Large intestine (tissue), 3 donors: Measurements from ENCODE around the gene AP3B1. TPM values are rescaled to one million over a fixed set of nuclear protein-coding genes. Genes with fewer than 3 reads are reported as not detected.
"Not testable (repeated sequence)": the region's sequence is repeated elsewhere in the genome, so short reads cannot be mapped to it uniquely, and the experiment has no call there.

Experiments used
- DNase-seq, 2 donors: peaks; one replicate each; pipeline versions ENCODE4 v3.0.0 to v3.0.0-alpha.2; 2013
- H3K27ac ChIP-seq: one replicate; pipeline ENCODE4 v1.5.1; 2013; ENCODE audit warnings: low read length
- H3K27me3 ChIP-seq: 2 replicates; pipeline ENCODE4 v1.6.1; 2013; ENCODE audit warnings: low read length; ENCODE audit not compliant: control insufficient read depth, insufficient read depth
- H3K36me3 ChIP-seq: 2 replicates; pipeline ENCODE4 v1.6.1; 2013; ENCODE audit warnings: low read length; ENCODE audit not compliant: control insufficient read depth, insufficient read depth
- H3K4me1 ChIP-seq: one replicate; pipeline ENCODE4 v1.6.1; 2013; ENCODE audit warnings: low read length; ENCODE audit not compliant: control insufficient read depth, insufficient read depth
- H3K4me3 ChIP-seq: one replicate; pipeline ENCODE4 v1.5.1; 2013; ENCODE audit warnings: low read length
- H3K9me3 ChIP-seq: one replicate; pipeline ENCODE4 v1.6.1; 2013; ENCODE audit warnings: mild to moderate bottlenecking, low read depth, low read length, moderate library complexity; ENCODE audit not compliant: control insufficient read depth
- WGBS: methylation state at CpG from one replicate; pipeline ENCODE4 v1.1.5; 2013; ENCODE audit warnings: low lambda C conversion rate; ENCODE audit not compliant: insufficient coverage; 5-methylcytosine and 5-hydroxymethylcytosine counted together
- polyA plus RNA-seq: library from polyadenylated mRNA; unstranded; fragments of 120-200 nt; gene quantifications from one replicate; pipeline ENCODE4 v1.2.1, GENCODE V29; 2013

The AP3B1 gene
- polyA plus RNA-seq, 1 donor: 33.9 TPM

- no peak for DNase-seq
- Histone ChIP-seq H3K4me3 (no peak overlapping the region), H3K27me3 (no peaks in the 10 kb centered on the region), H3K27ac (no peak overlapping the region), H3K9me3 (no peaks in the 10 kb centered on the region), H3K36me3 (no peaks in the 10 kb centered on the region), H3K4me1 (no peaks in the 10 kb centered on the region)
- WGBS: no CpG with 5 or more reads among the region's 2 CpGs
These were observed 235.9 kb downstream of the AP3B1 start for GRCh38 chr5:78058625-78059024.

- 90% methylated on average over 3 of the region's 9 CpGs for WGBS
- H3K4me3 ChIP-seq: no peak overlapping the region
- DNase-seq: no peak
- no peaks in the 10 kb centered on the region for H3K36me3 ChIP-seq
- no peaks in the 10 kb centered on the region for H3K4me1 ChIP-seq
- H3K27ac ChIP-seq: no peak overlapping the region
- no peaks in the 10 kb centered on the region for H3K27me3 ChIP-seq
- no peaks in the 10 kb centered on the region for H3K9me3 ChIP-seq
These were observed 237.5 kb downstream of the AP3B1 start for GRCh38 chr5:78056901-78057514.

GRCh38 chr5:78056053-78056452, 238.4 kb downstream of the AP3B1 start:
- no peak overlapping the region for H3K4me3 ChIP-seq
- H3K27me3 ChIP-seq: no peaks in the 10 kb centered on the region
- no peaks in the 10 kb centered on the region for H3K9me3 ChIP-seq
- 100% methylated on average over 1 of the region's 1 CpG for WGBS
- H3K4me1 ChIP-seq: no peaks in the 10 kb centered on the region
- DNase-seq: no peak
- H3K27ac ChIP-seq: no peak overlapping the region
- H3K36me3 ChIP-seq: no peaks in the 10 kb centered on the region

DNA sequence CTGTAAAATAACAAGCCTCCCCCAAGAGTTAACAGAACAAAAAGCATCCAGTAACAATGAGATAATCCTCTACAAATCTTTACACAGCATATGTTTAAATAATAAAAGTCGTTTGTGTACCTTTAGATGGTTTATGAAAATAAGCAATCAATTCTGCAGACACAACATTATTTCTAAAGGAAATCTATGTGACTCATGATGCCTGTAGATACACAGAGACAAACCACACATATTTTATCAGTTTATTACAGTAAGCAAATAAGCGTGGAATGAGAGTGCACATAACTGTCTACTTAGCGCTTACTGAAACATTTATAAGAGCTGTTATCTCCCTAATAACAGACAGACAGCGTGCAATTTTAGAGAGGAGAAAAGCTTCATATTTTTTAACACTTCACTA, 243.6 kb downstream of the AP3B1 start:
- no peak for DNase-seq
- no peaks in the 10 kb centered on the region for H3K36me3 ChIP-seq
- 77% methylated on average over 2 of the region's 4 CpGs for WGBS
- no peaks in the 10 kb centered on the region for H3K27me3 ChIP-seq
- H3K4me1 ChIP-seq: no peaks in the 10 kb centered on the region
- H3K27ac ChIP-seq: no peak overlapping the region
- no peak overlapping the region for H3K4me3 ChIP-seq
- no peaks in the 10 kb centered on the region for H3K9me3 ChIP-seq

DNA sequence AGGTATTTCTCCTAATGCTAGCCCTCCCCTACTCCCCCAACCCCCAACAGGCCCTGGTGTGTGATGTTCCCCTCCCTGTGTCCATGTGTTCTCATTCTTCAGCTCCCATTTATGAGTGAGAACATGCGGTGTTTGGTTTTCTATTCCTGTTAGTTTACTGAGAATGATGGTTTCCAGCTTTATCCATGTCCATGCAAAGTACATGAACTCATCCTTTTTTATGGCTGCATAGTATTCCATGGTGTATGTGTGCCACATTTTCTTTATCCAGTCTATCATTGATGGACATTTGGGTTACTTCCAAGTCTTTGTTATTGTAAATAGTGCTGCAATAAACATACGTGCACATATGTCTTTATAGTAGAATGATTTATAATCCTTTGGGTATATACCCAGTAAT, 247.7 kb downstream of the AP3B1 start:
- not testable (repeated sequence) for H3K9me3 ChIP-seq, H3K27me3 ChIP-seq, H3K4me3 ChIP-seq, H3K4me1 ChIP-seq, DNase-seq, H3K36me3 ChIP-seq, H3K27ac ChIP-seq
- WGBS: no CpG with 5 or more reads among the region's 2 CpGs

GRCh38 chr5:78046006-78046405, 248.5 kb downstream of the AP3B1 start:
- Histone ChIP-seq H3K36me3 (no peaks in the 10 kb centered on the region), H3K27me3 (no peaks in the 10 kb centered on the region), H3K9me3 (no peaks in the 10 kb centered on the region), H3K4me3 (no peak overlapping the region), H3K27ac (no peak overlapping the region), H3K4me1 (no peaks in the 10 kb centered on the region)
- DNase-seq: no peak
- 80% methylated on average over 1 of the region's 9 CpGs for WGBS

DNA sequence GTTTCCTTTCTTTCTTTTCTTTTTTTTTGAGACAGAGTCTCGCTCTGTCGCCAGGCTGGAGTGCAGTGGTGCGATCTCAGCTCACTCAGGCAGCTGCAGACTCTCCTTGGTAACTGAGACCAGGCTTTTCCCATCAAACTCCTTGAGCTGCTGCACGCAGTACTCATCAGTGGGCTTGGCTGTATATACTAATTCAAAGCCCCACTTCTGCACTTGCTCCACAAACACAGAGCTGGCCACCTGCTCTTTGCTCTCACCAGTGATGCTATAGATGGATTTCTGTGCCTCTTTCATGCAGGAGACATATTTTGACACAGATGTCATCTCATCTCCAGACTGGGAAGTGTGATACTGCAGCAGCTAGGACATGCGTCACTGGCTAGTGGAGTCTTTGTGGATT, 252.7 kb downstream of the AP3B1 start:
- 92% methylated on average over 3 of the region's 5 CpGs for WGBS
- H3K27me3 ChIP-seq: no peaks in the 10 kb centered on the region
- peaks cover 5% of the 10 kb centered on the region for H3K36me3 ChIP-seq
- DNase-seq: no peak
- H3K9me3 ChIP-seq: no peaks in the 10 kb centered on the region
- H3K27ac ChIP-seq: no peak overlapping the region
- H3K4me1 ChIP-seq: no peaks in the 10 kb centered on the region
- no peak overlapping the region for H3K4me3 ChIP-seq

- H3K27me3 ChIP-seq: no peaks in the 10 kb centered on the region
- H3K27ac ChIP-seq: no peak overlapping the region
- H3K36me3 ChIP-seq: peaks cover under 1% of the 10 kb centered on the region
- DNase-seq: no peak
- H3K4me3 ChIP-seq: no peak overlapping the region
- no peaks in the 10 kb centered on the region for H3K4me1 ChIP-seq
- H3K9me3 ChIP-seq: no peaks in the 10 kb centered on the region
- WGBS: 83% methylated on average over 1 of the region's 2 CpGs
These were observed 269.0 kb downstream of the AP3B1 start for GRCh38 chr5:78025540-78025939.

DNA sequence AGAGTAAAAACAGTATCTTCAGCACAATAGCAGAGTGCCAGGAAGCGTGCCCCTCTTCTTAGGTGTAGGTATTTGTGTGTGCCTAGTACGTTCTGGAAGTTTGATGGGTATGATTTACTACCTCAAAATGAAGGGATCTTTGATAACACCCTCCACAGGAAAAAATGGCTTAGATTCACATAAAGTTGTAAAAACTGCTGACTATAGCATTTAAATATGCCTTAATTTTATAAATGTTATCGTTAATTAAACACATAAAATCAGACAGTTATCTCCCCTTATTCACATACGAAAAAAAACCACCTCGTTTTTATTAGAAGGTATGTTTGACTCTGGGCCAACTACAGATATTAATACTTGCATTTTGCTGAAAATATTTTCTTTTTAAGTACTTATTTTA, 274.8 kb downstream of the AP3B1 start:
- Histone ChIP-seq H3K9me3 (no peaks in the 10 kb centered on the region), H3K36me3 (no peaks in the 10 kb centered on the region), H3K27ac (no peak overlapping the region), H3K4me3 (no peak overlapping the region), H3K27me3 (no peaks in the 10 kb centered on the region), H3K4me1 (no peaks in the 10 kb centered on the region)
- 100% methylated on average over 2 of the region's 5 CpGs for WGBS
- no peak for DNase-seq

DNA sequence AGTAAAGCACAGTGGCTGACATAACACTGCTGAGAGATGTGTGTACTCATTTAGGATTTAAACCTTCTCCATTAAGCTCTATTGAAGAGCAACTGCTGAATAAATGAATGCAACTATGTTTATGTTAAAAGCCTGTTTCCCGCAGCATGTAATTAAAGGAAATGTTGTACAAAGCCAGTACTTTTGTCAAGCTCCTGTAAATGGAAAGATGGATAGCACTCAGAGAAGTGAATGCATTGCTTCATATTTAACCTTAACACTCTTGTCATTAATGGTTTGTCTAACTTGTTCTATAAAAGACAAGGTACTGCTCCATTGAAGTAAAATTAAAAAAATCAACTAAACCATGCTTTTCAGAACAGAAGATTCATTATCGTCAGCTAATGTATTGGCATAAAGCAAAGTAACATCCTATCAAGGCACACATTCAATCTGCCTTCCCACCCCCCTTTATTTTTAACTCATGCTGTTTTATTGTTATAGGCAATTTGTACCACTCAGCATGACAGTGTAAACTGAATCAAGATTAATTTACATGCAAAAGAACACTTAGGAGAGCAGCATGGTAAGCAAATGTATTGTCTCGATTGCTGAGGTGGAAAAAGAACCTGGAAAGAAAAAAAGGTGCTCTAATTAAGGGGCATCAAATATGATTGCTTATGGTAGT, 277.5 kb downstream of the AP3B1 start:
- Histone ChIP-seq H3K27ac (no peak overlapping the region), H3K4me1 (no peaks in the 10 kb centered on the region), H3K9me3 (no peaks in the 10 kb centered on the region), H3K4me3 (no peak overlapping the region), H3K27me3 (no peaks in the 10 kb centered on the region), H3K36me3 (no peaks in the 10 kb centered on the region)
- WGBS: 88% methylated on average over 1 of the region's 3 CpGs
- no peak for DNase-seq

- H3K27ac ChIP-seq: no peak overlapping the region
- no peaks in the 10 kb centered on the region for H3K4me1 ChIP-seq
- H3K9me3 ChIP-seq: no peaks in the 10 kb centered on the region
- DNase-seq: no peak
- no peaks in the 10 kb centered on the region for H3K36me3 ChIP-seq
- no peaks in the 10 kb centered on the region for H3K27me3 ChIP-seq
- 94% methylated on average over 3 of the region's 5 CpGs for WGBS
- no peak overlapping the region for H3K4me3 ChIP-seq
These were observed 284.5 kb downstream of the AP3B1 start for GRCh38 chr5:78009937-78010527.
